Activated CD4-positive, alpha-beta memory T cell treated with anti-CD3 and anti-CD28 coated beads, Interleukin-2, amount 10 ng/mL, durations not matched to agents 7 days and 5 days (primary cell): ENCODE measurements around the gene DNAI2. TPM values are rescaled to one million over a fixed set of nuclear protein-coding genes. Genes with fewer than 3 reads are reported as not detected.
"Not testable (repeated sequence)": the region's sequence is repeated elsewhere in the genome, so short reads cannot be mapped to it uniquely, and the experiment has no call there.

ENCODE experiments used
- CTCF ChIA-PET: fragments of 350-600 bp; sonication (Branson Sonifier 250); formaldehyde crosslinking; loops from one replicate; lab custom pipeline; 2021; ENCODE audit warnings: antibody characterized with exemption, inconsistent platforms; lab: Charles Lee
- POLR2A ChIA-PET: fragments of 350-600 bp; sonication (Branson Sonifier 250); formaldehyde crosslinking; loops from one replicate; lab custom pipeline; 2021; ENCODE audit warnings: antibody characterized with exemption; lab: Charles Lee
- DNase-seq: peaks from one replicate; pipeline ENCODE4 v3.0.0-alpha.2; 2020
- H3K27ac Mint-ChIP-seq: one replicate; pipeline ENCODE4 v1.8.0; 2021; ENCODE audit warnings: mild to moderate bottlenecking, mixed read lengths
- H3K27me3 Mint-ChIP-seq: one replicate; pipeline ENCODE4 v1.8.0; 2021; ENCODE audit warnings: mixed read lengths
- H3K36me3 Mint-ChIP-seq: one replicate; pipeline ENCODE4 v1.8.0; 2021; ENCODE audit warnings: low read depth, mixed read lengths
- H3K4me1 Mint-ChIP-seq: one replicate; pipeline ENCODE4 v1.8.0; 2021; ENCODE audit warnings: mixed read lengths
- H3K4me3 Mint-ChIP-seq: one replicate; pipeline ENCODE4 v1.8.0; 2021; ENCODE audit warnings: mild to moderate bottlenecking, mixed read lengths
- H3K9me3 Mint-ChIP-seq: one replicate; pipeline ENCODE4 v1.8.0; 2021; ENCODE audit warnings: mixed read lengths
- total RNA-seq, 2 experiments: library from RNA; stranded (reverse); gene quantifications; one replicate each; pipeline ENCODE4 v1.2.3, GENCODE V29; 2021

The DNAI2 gene
- total RNA-seq, 2 experiments from 2014 or later: 2.5 to 3.1 TPM

DNA sequence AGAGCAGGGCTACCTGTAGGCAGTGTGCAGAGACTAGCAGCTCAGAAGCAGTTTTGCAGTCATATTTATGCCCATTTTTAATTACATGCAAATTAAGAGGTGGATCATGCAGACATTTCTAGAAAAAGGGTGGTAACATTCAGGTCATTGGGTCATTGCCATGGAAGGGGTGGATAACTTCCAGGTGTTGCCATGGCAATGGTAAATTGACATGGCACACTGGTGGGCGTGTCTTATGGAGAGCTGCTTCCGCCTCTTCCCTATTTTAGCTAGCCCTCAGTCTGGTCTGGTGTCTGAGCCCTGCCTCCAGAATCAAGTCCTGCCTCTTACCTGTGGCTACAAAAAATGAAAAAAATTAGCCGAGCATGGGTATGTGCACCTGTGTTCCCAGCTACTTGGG, 2.8 kb upstream of the DNAI2 start:
- H3K27me3 Mint-ChIP-seq: peaks cover 4% of the 10 kb centered on the region
- no peak overlapping the region for H3K27ac Mint-ChIP-seq
- peaks cover 37% of the 10 kb centered on the region for H3K4me1 Mint-ChIP-seq
- ChIA-PET POLR2A (interaction anchor here (1.3 kb wide), 1 partner anchor 10 kb away, joined by 3 read pairs; no protein-coding TSS in a partner anchor), CTCF (interaction anchor here (1.0 to 1.8 kb wide), 2 partner anchors 25 to 30 kb away, joined by 3 to 7 read pairs; no protein-coding TSS in a partner anchor)
- H3K4me3 Mint-ChIP-seq: no peak overlapping the region
- H3K36me3 Mint-ChIP-seq: no peaks in the 10 kb centered on the region
- no peak for DNase-seq
- no peaks in the 10 kb centered on the region for H3K9me3 Mint-ChIP-seq

- Mint-ChIP-seq H3K4me1 (peaks cover 43% of the 10 kb centered on the region), H3K9me3 (no peaks in the 10 kb centered on the region), H3K36me3 (no peaks in the 10 kb centered on the region), H3K27ac (no peak overlapping the region), H3K4me3 (no peak overlapping the region), H3K27me3 (peaks cover 4% of the 10 kb centered on the region)
- ChIA-PET POLR2A (no interaction called here), CTCF (interaction anchor here (1.8 kb wide), 1 partner anchor 24 kb away, joined by 7 read pairs; no protein-coding TSS in a partner anchor)
- no peak for DNase-seq
These were observed 2.0 kb upstream of the DNAI2 start for GRCh38 chr17:74271901-74272561.

GRCh38 chr17:74272731-74273201, 1.3 kb upstream of the DNAI2 start:
- Mint-ChIP-seq H3K27ac (no peak overlapping the region), H3K36me3 (no peaks in the 10 kb centered on the region), H3K4me3 (no peak overlapping the region), H3K4me1 (peaks cover 44% of the 10 kb centered on the region), H3K27me3 (peaks cover 4% of the 10 kb centered on the region), H3K9me3 (no peaks in the 10 kb centered on the region)
- CTCF ChIA-PET: no interaction called here
- POLR2A ChIA-PET: no interaction called here
- DNase-seq: no peak

- Mint-ChIP-seq H3K27me3 (no peaks in the 10 kb centered on the region), H3K27ac (peak overlapping the region; percentile 70), H3K9me3 (no peaks in the 10 kb centered on the region), H3K4me1 (peaks cover 56% of the 10 kb centered on the region), H3K36me3 (peaks cover 2% of the 10 kb centered on the region), H3K4me3 (peak overlapping the region; percentile 69)
- ChIA-PET POLR2A (interaction anchor here (1.2 to 1.9 kb wide), 3 partner anchors 9 to 24 kb away, joined by 3 to 11 read pairs (median 5); no protein-coding TSS in a partner anchor), CTCF (interaction anchor here (0.8 to 1.2 kb wide), 3 partner anchors 10 to 62 kb away, joined by 3 read pairs; partner anchors contain the start of gene TTYH2)
- DNase-seq: no peak
These were observed 791 bp downstream of the DNAI2 start for GRCh38 chr17:74274709-74275340.

DNA sequence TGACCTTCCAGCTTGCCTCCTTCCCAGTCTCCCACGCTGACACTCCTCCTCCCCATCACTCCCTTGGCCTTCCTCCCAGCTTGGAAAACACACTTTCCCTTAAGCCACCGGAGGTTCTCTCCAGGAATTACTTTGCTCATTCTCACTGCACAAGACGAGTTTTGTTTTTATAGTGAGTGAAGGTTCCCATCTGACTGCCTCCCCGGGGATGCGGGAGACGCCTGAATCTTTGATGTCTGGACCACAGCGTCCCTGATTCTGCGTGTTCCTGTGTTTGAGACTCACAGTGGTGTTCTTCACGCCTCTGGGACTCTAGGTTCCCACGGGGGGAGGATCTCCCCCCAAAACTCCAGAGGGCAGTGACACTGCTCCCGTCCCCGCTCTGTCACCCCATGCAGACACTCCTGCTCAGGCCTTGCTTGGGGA, 2.0 kb downstream of the DNAI2 start:
- Mint-ChIP-seq H3K9me3 (no peaks in the 10 kb centered on the region), H3K27me3 (no peaks in the 10 kb centered on the region), H3K4me3 (no peak overlapping the region), H3K36me3 (peaks cover 3% of the 10 kb centered on the region), H3K4me1 (peaks cover 69% of the 10 kb centered on the region), H3K27ac (peak overlapping the region; percentile 40)
- DNase-seq: no peak
- ChIA-PET POLR2A (interaction anchor here (1.4 to 1.9 kb wide), 2 partner anchors 8 to 20 kb away, joined by 5 to 11 read pairs; no protein-coding TSS in a partner anchor), CTCF (no interaction called here)

- no peak overlapping the region for H3K4me3 Mint-ChIP-seq
- ChIA-PET POLR2A (interaction anchor here (1.4 kb wide), 1 partner anchor 20 kb away, joined by 5 read pairs; no protein-coding TSS in a partner anchor), CTCF (no interaction called here)
- H3K4me1 Mint-ChIP-seq: peaks cover 73% of the 10 kb centered on the region
- H3K27me3 Mint-ChIP-seq: no peaks in the 10 kb centered on the region
- no peak for DNase-seq
- peak overlapping the region; percentile 27 for H3K27ac Mint-ChIP-seq
- no peaks in the 10 kb centered on the region for H3K9me3 Mint-ChIP-seq
- peaks cover 3% of the 10 kb centered on the region for H3K36me3 Mint-ChIP-seq
These were observed 2.5 kb downstream of the DNAI2 start for GRCh38 chr17:74276541-74277009.

GRCh38 chr17:74277935-74278334, 3.9 kb downstream of the DNAI2 start:
- Mint-ChIP-seq H3K27ac (peak overlapping the region; percentile 49), H3K4me1 (peaks cover 86% of the 10 kb centered on the region), H3K4me3 (no peak overlapping the region), H3K36me3 (peaks cover 3% of the 10 kb centered on the region), H3K27me3 (no peaks in the 10 kb centered on the region), H3K9me3 (no peaks in the 10 kb centered on the region)
- POLR2A ChIA-PET: no interaction called here
- DNase-seq: no peak
- CTCF ChIA-PET: no interaction called here

GRCh38 chr17:74279617-74280016, 5.6 kb downstream of the DNAI2 start:
- Mint-ChIP-seq H3K27ac (peak overlapping the region; percentile 100), H3K4me1 (peaks cover 83% of the 10 kb centered on the region)
- DNase-seq, H3K4me3 Mint-ChIP-seq, H3K9me3 Mint-ChIP-seq, H3K27me3 Mint-ChIP-seq, H3K36me3 Mint-ChIP-seq: not testable (repeated sequence)
- CTCF ChIA-PET: interaction anchor here (0.9 to 9.3 kb wide), 2 partner anchors 16 to 20 kb away, joined by 3 to 58 read pairs; no protein-coding TSS in a partner anchor
- POLR2A ChIA-PET: interaction anchor here (0.6 to 2.5 kb wide), 6 partner anchors 15 to 75 kb away, joined by 3 to 10 read pairs (median 5); partner anchors contain the start of gene TTYH2

GRCh38 chr17:74280093-74280513, 6.1 kb downstream of the DNAI2 start:
- peaks cover 3% of the 10 kb centered on the region for H3K36me3 Mint-ChIP-seq
- H3K27ac Mint-ChIP-seq: peak overlapping the region; percentile 100
- no peak overlapping the region for H3K4me3 Mint-ChIP-seq
- H3K27me3 Mint-ChIP-seq: no peaks in the 10 kb centered on the region
- CTCF ChIA-PET: interaction anchor here (0.8 to 9.3 kb wide), 4 partner anchors 12 to 68 kb away, joined by 3 to 58 read pairs (median 4); no protein-coding TSS in a partner anchor
- H3K9me3 Mint-ChIP-seq: no peaks in the 10 kb centered on the region
- POLR2A ChIA-PET: interaction anchor here (0.6 to 2.5 kb wide), 6 partner anchors 14 to 75 kb away, joined by 3 to 10 read pairs (median 5); partner anchors contain the start of gene TTYH2
- H3K4me1 Mint-ChIP-seq: peaks cover 83% of the 10 kb centered on the region
- DNase-seq: peak; percentile 85

- POLR2A ChIA-PET: interaction anchor here (0.6 to 3.8 kb wide), 10 partner anchors 11 to 185 kb away, joined by 3 to 19 read pairs (median 4); partner anchors contain the start of genes CD300A and TTYH2
- Mint-ChIP-seq H3K27me3 (no peaks in the 10 kb centered on the region), H3K9me3 (no peaks in the 10 kb centered on the region), H3K4me3 (no peak overlapping the region), H3K36me3 (peaks cover 3% of the 10 kb centered on the region), H3K4me1 (peaks cover 75% of the 10 kb centered on the region), H3K27ac (peak overlapping the region; percentile 100)
- DNase-seq: no peak
- CTCF ChIA-PET: interaction anchor here (0.7 to 9.3 kb wide), 5 partner anchors 14 to 82 kb away, joined by 3 to 58 read pairs (median 3); partner anchors contain the start of gene RPL38
These were observed 7.8 kb downstream of the DNAI2 start for GRCh38 chr17:74281799-74282198.

DNA sequence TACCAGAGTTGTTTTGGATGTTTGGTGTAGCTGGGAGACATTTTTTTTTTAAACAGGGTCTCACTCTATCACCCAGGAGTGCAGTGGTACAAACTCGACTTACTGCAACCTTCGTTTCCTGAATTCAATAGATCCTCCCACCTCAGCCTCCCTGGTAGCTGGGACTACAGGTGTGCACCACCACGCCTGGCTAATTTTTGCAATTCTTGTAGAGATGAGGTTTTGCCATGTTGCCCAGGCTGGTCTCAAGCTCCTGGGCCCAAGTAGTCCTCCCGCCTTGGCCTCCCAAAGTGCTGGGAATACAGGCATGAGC, 8.2 kb downstream of the DNAI2 start:
- not testable (repeated sequence) for DNase-seq, H3K36me3 Mint-ChIP-seq, H3K27me3 Mint-ChIP-seq, H3K9me3 Mint-ChIP-seq, H3K4me3 Mint-ChIP-seq
- H3K27ac Mint-ChIP-seq: peak overlapping the region; percentile 100
- CTCF ChIA-PET: interaction anchor here (0.7 to 9.3 kb wide), 6 partner anchors 14 to 82 kb away, joined by 3 to 58 read pairs (median 3); partner anchors contain the start of genes RPL38 and TTYH2
- POLR2A ChIA-PET: interaction anchor here (0.9 to 3.8 kb wide), 11 partner anchors 7 to 184 kb away, joined by 3 to 19 read pairs (median 5); partner anchors contain the start of genes CD300A and TTYH2
- peaks cover 79% of the 10 kb centered on the region for H3K4me1 Mint-ChIP-seq
